ENCODE measurements around the gene TRAF1. TPM values are rescaled to one million over a fixed set of nuclear protein-coding genes. Genes with fewer than 3 reads are reported as not detected.

The TRAF1 gene
- total and polyA plus RNA-seq, 7 donors = 0.46 to 10.0 (median 4.6) TPM

GRCh38 chr9:120922404-120923195, 4.0 kb downstream of the TRAF1 start:
- H3K4me1 ChIP-seq = peaks cover 0 to 21% (median 19%) of the 10 kb centered on the region in 4 donors
- no peaks in the 10 kb centered on the region for H3K9me3 ChIP-seq
- TF ChIP-seq CTCF (IDR thresholded peaks at IDR 0.05) = no peak
- TF ChIP-seq POLR2A (IDR thresholded peaks at IDR 0.05) = no peak
- no peak for TF ChIP-seq POLR2AphosphoS5 (IDR thresholded peaks at IDR 0.05)
- TF ChIP-seq EP300 (IDR thresholded peaks at IDR 0.05) = no peak
- DNase-seq = peak; percentile 36
- H3K36me3 ChIP-seq = no peaks in the 10 kb centered on the region
- WGBS, 2 donors = 77 to 79% methylated on average over 7 of the region's 7 CpGs
- intact Hi-C loops (cut with DNase I) = no loop called here
- no peak overlapping the region for H3K4me3 ChIP-seq
- H3K27me3 ChIP-seq = no peaks in the 10 kb centered on the region
- H3K27ac ChIP-seq = peak overlapping the region in 2 of 4 donors; percentile 38 to 39

GRCh38 chr9:120921661-120922181, 4.9 kb downstream of the TRAF1 start:
- Histone ChIP-seq H3K27me3 (no peaks in the 10 kb centered on the region), H3K4me3 (no peak overlapping the region), H3K4me1 (peaks cover 0 to 25% (median 22%) of the 10 kb centered on the region in 4 donors), H3K9me3 (no peaks in the 10 kb centered on the region), H3K36me3 (no peaks in the 10 kb centered on the region), H3K27ac (peak overlapping the region; percentile 12 to 77 (median 31))
- intact Hi-C loops (cut with DNase I) = no loop called here
- no peak for DNase-seq
- no peak for TF ChIP-seq EP300 (IDR thresholded peaks at IDR 0.05)
- TF ChIP-seq CTCF (IDR thresholded peaks at IDR 0.05) = no peak
- no peak for TF ChIP-seq POLR2A (IDR thresholded peaks at IDR 0.05)
- TF ChIP-seq POLR2AphosphoS5 (IDR thresholded peaks at IDR 0.05) = no peak
- WGBS, 2 donors = 74 to 76% methylated on average over 8 of the region's 8 CpGs

GRCh38 chr9:120920806-120921178, 5.8 kb downstream of the TRAF1 start:
- H3K4me1 ChIP-seq = peaks cover 0 to 33% (median 32%) of the 10 kb centered on the region in 4 donors
- no peak for DNase-seq
- H3K9me3 ChIP-seq = no peaks in the 10 kb centered on the region
- H3K27ac ChIP-seq = peak overlapping the region; percentile 69 to 78 (median 74)
- intact Hi-C loops (cut with DNase I) = no loop called here
- no peaks in the 10 kb centered on the region for H3K36me3 ChIP-seq
- 62 to 77% methylated on average over 3 of the region's 3 CpGs for WGBS, 2 donors
- no peak overlapping the region for H3K4me3 ChIP-seq
- H3K27me3 ChIP-seq = no peaks in the 10 kb centered on the region
- no peak for TF ChIP-seq POLR2AphosphoS5 (IDR thresholded peaks at IDR 0.05)

GRCh38 chr9:120919843-120920805, 6.5 kb downstream of the TRAF1 start:
- intact Hi-C loops (cut with DNase I) = no loop called here
- WGBS, 2 donors = 79 to 88% methylated on average over 6 of the region's 6 CpGs
- peaks cover 0 to 37% (median 33%) of the 10 kb centered on the region in 4 donors for H3K4me1 ChIP-seq

More at GRCh38 chr9:120919843-120920805, 6.5 kb downstream of the TRAF1 start:
- Histone ChIP-seq H3K4me3 (no peak overlapping the region), H3K36me3 (no peaks in the 10 kb centered on the region), H3K27ac (peak overlapping the region; percentile 69 to 78 (median 74)), H3K27me3 (no peaks in the 10 kb centered on the region), H3K9me3 (no peaks in the 10 kb centered on the region)
- no peak for DNase-seq
- no peak for TF ChIP-seq CTCF (IDR thresholded peaks at IDR 0.05)
- no peak for TF ChIP-seq POLR2AphosphoS5 (IDR thresholded peaks at IDR 0.05)
- no peak for TF ChIP-seq POLR2A (IDR thresholded peaks at IDR 0.05)
- TF ChIP-seq EP300 (IDR thresholded peaks at IDR 0.05) = no peak
